ENCODE data around the gene ASZ1.
A peak's percentile ranks its signal among the peaks of the same experiment; 100 is the strongest.

The ASZ1 gene

DNA sequence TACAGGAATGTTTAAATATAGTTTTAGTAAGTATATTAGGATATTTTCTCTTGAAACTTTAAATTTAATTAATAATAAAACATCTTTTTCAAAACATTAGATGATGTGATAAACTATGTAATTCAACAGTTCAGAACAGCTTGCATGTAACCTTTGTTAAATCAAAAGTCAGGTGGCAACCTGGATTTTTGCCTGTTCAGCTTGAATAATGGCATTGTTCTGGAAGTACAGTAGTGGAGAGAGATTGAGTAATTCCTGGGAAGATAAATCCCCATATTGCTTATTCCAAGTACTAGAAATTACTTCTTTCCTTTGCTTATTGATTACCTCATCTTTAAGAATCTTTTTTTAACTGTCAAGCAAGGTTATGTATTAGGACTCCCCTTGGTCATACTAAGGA lies 32.4 kb upstream of the ASZ1 start:
- Histone ChIP-seq H3K36me3 (ENCODE audit: control insufficient read depth, insufficient read depth, low read length) (no peaks in the 10 kb centered on the region), H3K27me3 (replicated peaks; ENCODE audit: control insufficient read depth, insufficient read depth, low read length) (no peaks in the 10 kb centered on the region), H3K4me3 (replicated peaks; ENCODE audit: low read depth, low read length) (no peak overlapping the region)
- TF ChIP-seq, protein P1, sequence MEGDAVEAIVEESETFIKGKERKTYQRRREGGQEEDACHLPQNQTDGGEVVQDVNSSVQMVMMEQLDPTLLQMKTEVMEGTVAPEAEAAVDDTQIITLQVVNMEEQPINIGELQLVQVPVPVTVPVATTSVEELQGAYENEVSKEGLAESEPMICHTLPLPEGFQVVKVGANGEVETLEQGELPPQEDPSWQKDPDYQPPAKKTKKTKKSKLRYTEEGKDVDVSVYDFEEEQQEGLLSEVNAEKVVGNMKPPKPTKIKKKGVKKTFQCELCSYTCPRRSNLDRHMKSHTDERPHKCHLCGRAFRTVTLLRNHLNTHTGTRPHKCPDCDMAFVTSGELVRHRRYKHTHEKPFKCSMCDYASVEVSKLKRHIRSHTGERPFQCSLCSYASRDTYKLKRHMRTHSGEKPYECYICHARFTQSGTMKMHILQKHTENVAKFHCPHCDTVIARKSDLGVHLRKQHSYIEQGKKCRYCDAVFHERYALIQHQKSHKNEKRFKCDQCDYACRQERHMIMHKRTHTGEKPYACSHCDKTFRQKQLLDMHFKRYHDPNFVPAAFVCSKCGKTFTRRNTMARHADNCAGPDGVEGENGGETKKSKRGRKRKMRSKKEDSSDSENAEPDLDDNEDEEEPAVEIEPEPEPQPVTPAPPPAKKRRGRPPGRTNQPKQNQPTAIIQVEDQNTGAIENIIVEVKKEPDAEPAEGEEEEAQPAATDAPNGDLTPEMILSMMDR (IDR thresholded peaks at IDR 0.05; ENCODE audit: insufficient read depth, low read length, poor library complexity, severe bottlenecking): no peak
- no peak for DNase-seq (ENCODE audit: extremely low read depth, insufficient read length)

- Histone ChIP-seq H3K4me3 (replicated peaks; ENCODE audit: low read depth, low read length) (no peak overlapping the region), H3K36me3 (ENCODE audit: control insufficient read depth, insufficient read depth, low read length) (no peaks in the 10 kb centered on the region), H3K27me3 (replicated peaks; ENCODE audit: control insufficient read depth, insufficient read depth, low read length) (no peaks in the 10 kb centered on the region)
- DNase-seq (ENCODE audit: extremely low read depth, insufficient read length): no peak
- TF ChIP-seq, protein P1 (IDR thresholded peaks at IDR 0.05; ENCODE audit: insufficient read depth, low read length, poor library complexity, severe bottlenecking): peak; percentile 51
These were observed 31.8 kb upstream of the ASZ1 start for GRCh38 chr7:117458977-117459583.

GRCh38 chr7:117448655-117449054 lies 21.4 kb upstream of the ASZ1 start:
- Histone ChIP-seq H3K27me3 (replicated peaks; ENCODE audit: control insufficient read depth, insufficient read depth, low read length) (no peaks in the 10 kb centered on the region), H3K4me3 (replicated peaks; ENCODE audit: low read depth, low read length) (no peak overlapping the region), H3K36me3 (ENCODE audit: control insufficient read depth, insufficient read depth, low read length) (no peaks in the 10 kb centered on the region)
- TF ChIP-seq, protein P1 (IDR thresholded peaks at IDR 0.05; ENCODE audit: insufficient read depth, low read length, poor library complexity, severe bottlenecking): no peak
- no peak for DNase-seq (ENCODE audit: extremely low read depth, insufficient read length)

DNA sequence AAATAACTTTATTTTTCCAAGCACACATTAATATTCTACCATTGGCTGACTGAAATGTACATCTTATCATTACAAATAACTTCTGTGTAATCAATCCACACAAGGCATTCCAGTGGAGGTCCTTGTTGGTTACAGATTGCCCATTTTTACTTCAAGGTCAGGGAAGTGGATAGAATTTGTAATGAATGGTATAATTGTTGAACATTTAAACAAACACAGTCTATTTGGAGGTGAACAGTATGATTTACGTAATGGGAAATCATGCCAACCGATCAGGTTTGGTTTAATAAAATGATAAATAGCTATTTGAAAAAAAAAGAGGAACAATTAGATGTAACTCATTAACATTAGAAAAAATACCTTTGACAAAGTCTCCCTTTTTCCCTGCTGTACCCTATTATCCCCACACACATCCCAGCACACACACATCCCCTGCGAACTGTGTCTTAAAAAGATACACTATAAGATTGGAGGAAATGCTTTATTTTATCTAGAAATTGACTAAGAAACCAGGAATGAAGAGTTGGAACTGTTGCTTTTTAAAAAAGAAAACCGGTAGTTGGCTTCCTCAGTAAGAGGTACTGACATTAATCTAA lies 19.0 kb upstream of the ASZ1 start:
- no peak for DNase-seq (ENCODE audit: extremely low read depth, insufficient read length)
- H3K36me3 ChIP-seq (ENCODE audit: control insufficient read depth, insufficient read depth, low read length): no peaks in the 10 kb centered on the region
- no peaks in the 10 kb centered on the region for H3K27me3 ChIP-seq (replicated peaks; ENCODE audit: control insufficient read depth, insufficient read depth, low read length)
- TF ChIP-seq, protein P1 (IDR thresholded peaks at IDR 0.05; ENCODE audit: insufficient read depth, low read length, poor library complexity, severe bottlenecking): no peak
- H3K4me3 ChIP-seq (replicated peaks; ENCODE audit: low read depth, low read length): no peak overlapping the region

GRCh38 chr7:117445206-117445605 lies 17.9 kb upstream of the ASZ1 start:
- Histone ChIP-seq H3K4me3 (replicated peaks; ENCODE audit: low read depth, low read length) (no peak overlapping the region), H3K36me3 (ENCODE audit: control insufficient read depth, insufficient read depth, low read length) (no peaks in the 10 kb centered on the region), H3K27me3 (replicated peaks; ENCODE audit: control insufficient read depth, insufficient read depth, low read length) (no peaks in the 10 kb centered on the region)
- TF ChIP-seq, protein P1 (IDR thresholded peaks at IDR 0.05; ENCODE audit: insufficient read depth, low read length, poor library complexity, severe bottlenecking): no peak
- no peak for DNase-seq (ENCODE audit: extremely low read depth, insufficient read length)

Data from GM06990 (cell line).